Mesendoderm (in vitro differentiated cells): Measurements from ENCODE around the gene RNF222.
"Not testable (repeated sequence)": the region's sequence is repeated elsewhere in the genome, so short reads cannot be mapped to it uniquely, and the experiment has no call there.

Experiments
- DNase-seq: peaks from one replicate; pipeline ENCODE4 v3.0.0; 2013
- H2AK5ac ChIP-seq: 2 replicates; pipeline ENCODE4 v1.6.1; 2013; ENCODE audit warnings: low read length, inconsistent platforms
- H2BK120ac ChIP-seq: 2 replicates; pipeline ENCODE4 v1.6.1; 2013; ENCODE audit warnings: low read depth, mild to moderate bottlenecking, low read length, moderate library complexity, mixed read lengths
- H2BK15ac ChIP-seq: replicated peaks from 2 replicates; pipeline ENCODE4 v1.6.1; 2013; ENCODE audit warnings: low read depth, mild to moderate bottlenecking, moderate library complexity
- H2BK5ac ChIP-seq: 2 replicates; pipeline ENCODE4 v1.6.1; 2013; ENCODE audit warnings: low read length, inconsistent platforms
- H3K18ac ChIP-seq: 2 replicates; pipeline ENCODE4 v1.6.1; 2013; ENCODE audit warnings: mild to moderate bottlenecking, low read length, mixed read lengths
- H3K23ac ChIP-seq: one replicate; pipeline ENCODE4 v1.6.1; 2013; ENCODE audit warnings: low read length
- H3K27ac ChIP-seq: 2 replicates; pipeline ENCODE4 v1.5.1; 2013; ENCODE audit warnings: low read depth, mild to moderate bottlenecking, inconsistent platforms, low read length, moderate library complexity
- H3K27me3 ChIP-seq: 2 replicates; pipeline ENCODE4 v1.6.1; 2013; ENCODE audit warnings: low read length, control low read depth, mild to moderate bottlenecking, inconsistent platforms; ENCODE audit not compliant: insufficient read depth, poor library complexity
- H3K36me3 ChIP-seq: 2 replicates; pipeline ENCODE4 v1.6.1; 2013; ENCODE audit warnings: low read length, inconsistent platforms; ENCODE audit not compliant: control insufficient read depth, insufficient read depth
- H3K4ac ChIP-seq: one replicate; pipeline ENCODE4 v1.6.1; 2013; ENCODE audit warnings: low read depth, mild to moderate bottlenecking, low read length, moderate library complexity
- H3K4me1 ChIP-seq: 2 replicates; pipeline ENCODE4 v1.6.1; 2013; ENCODE audit warnings: low read depth, low read length, inconsistent platforms; ENCODE audit not compliant: control insufficient read depth
- H3K4me2 ChIP-seq: 2 replicates; pipeline ENCODE4 v1.6.1; 2013; ENCODE audit warnings: low read length
- H3K4me3 ChIP-seq: 2 replicates; pipeline ENCODE4 v1.5.1; 2013; ENCODE audit warnings: mild to moderate bottlenecking, low read length
- H3K56ac ChIP-seq: one replicate; pipeline ENCODE4 v1.6.1; 2013; ENCODE audit warnings: low read length
- H3K79me1 ChIP-seq: 2 replicates; pipeline ENCODE4 v1.6.1; 2013; ENCODE audit warnings: low read length, inconsistent platforms
- H3K79me2 ChIP-seq: 2 replicates; pipeline ENCODE4 v1.6.1; 2013; ENCODE audit warnings: mild to moderate bottlenecking, low read length; ENCODE audit not compliant: control insufficient read depth, insufficient read depth
- H3K9ac ChIP-seq: 2 replicates; pipeline ENCODE4 v1.6.1; 2013; ENCODE audit warnings: low read length, inconsistent platforms
- H4K5ac ChIP-seq: one replicate; pipeline ENCODE4 v1.6.1; 2013; ENCODE audit warnings: low read length
- H4K8ac ChIP-seq: one replicate; pipeline ENCODE4 v1.6.1; 2013; ENCODE audit warnings: low read depth, mild to moderate bottlenecking, control low read depth, low read length, moderate library complexity
- WGBS: extraction: QIAGEN DNeasy Blood & Tissue Kit; methylation state at CpG from one replicate; pipeline ENCODE4 v1.1.7; 2013; ENCODE audit warnings: low lambda C conversion rate, missing lambda C conversion rate; ENCODE audit not compliant: insufficient coverage; ENCODE audit errors: extremely low coverage; 5-methylcytosine and 5-hydroxymethylcytosine counted together

Gene RNF222

DNA sequence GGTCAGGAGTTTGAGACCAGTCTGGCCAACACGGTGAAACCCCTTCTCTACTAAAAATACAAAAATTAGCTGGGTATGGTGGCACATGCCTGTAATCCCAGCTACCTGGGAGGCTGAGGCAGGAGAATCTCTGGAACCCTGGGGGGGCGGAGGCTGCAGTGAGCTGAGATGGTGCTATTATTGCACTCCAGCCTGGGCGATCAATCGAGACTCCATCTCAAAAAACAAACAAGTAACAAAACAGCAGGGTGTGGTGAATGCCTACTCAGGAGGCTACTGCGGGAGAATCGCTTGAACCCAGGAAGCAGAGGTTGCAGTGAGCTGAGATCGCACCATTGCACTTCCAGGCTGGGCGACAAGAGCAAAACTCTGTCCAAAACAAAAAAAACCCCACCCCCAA is 19.5 kb downstream of the RNF222 start:
- H3K4me3 ChIP-seq, H3K18ac ChIP-seq, H3K23ac ChIP-seq, H2BK120ac ChIP-seq, H3K79me1 ChIP-seq, H4K8ac ChIP-seq, H2AK5ac ChIP-seq, H3K4me2 ChIP-seq, H3K9ac ChIP-seq, H4K5ac ChIP-seq, DNase-seq, H2BK15ac ChIP-seq, H3K4me1 ChIP-seq, H3K56ac ChIP-seq, H3K36me3 ChIP-seq, H3K4ac ChIP-seq, H2BK5ac ChIP-seq, H3K27ac ChIP-seq, H3K27me3 ChIP-seq: not testable (repeated sequence)
- WGBS = no CpG with 5 or more reads among the region's 8 CpGs
- H3K79me2 ChIP-seq = peaks cover 30% of the 10 kb centered on the region

DNA sequence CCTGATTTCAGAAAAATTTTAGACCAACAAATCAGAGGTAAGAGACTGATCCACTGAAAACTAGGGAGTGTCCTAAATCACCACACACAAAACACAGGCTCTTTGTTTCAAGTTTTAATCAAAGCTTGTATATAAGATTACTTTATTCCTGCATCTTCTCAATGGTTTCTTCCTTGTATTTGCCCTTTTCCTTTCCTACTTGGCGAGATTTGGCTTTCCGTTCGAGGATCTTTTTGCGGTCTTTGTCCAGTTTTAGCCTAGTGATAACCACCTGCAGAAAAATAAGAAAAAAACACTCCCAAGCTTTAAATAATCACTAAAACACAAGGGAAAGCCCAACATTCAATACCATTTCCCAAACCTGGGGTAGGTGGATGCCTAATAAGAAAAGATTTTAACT is 20.2 kb downstream of the RNF222 start:
- Histone ChIP-seq H3K4me3 (no peak overlapping the region), H3K9ac (no peak overlapping the region), H3K36me3 (peaks cover 9% of the 10 kb centered on the region), H2AK5ac (no peak overlapping the region), H3K4ac (no peak overlapping the region), H3K18ac (no peak overlapping the region), H3K27me3 (no peaks in the 10 kb centered on the region), H3K79me2 (peaks cover 25% of the 10 kb centered on the region), H3K79me1 (peaks cover 4% of the 10 kb centered on the region), H3K23ac (no peak overlapping the region), H2BK120ac (no peak overlapping the region), H2BK5ac (no peak overlapping the region), H3K4me2 (no peak overlapping the region), H3K56ac (no peak overlapping the region), H4K5ac (no peak overlapping the region), H3K4me1 (peaks cover 1% of the 10 kb centered on the region), H3K27ac (no peak overlapping the region), H4K8ac (no peak overlapping the region), H2BK15ac (no peak overlapping the region)
- DNase-seq = no peak
- no CpG with 5 or more reads among the region's 4 CpGs for WGBS

DNA sequence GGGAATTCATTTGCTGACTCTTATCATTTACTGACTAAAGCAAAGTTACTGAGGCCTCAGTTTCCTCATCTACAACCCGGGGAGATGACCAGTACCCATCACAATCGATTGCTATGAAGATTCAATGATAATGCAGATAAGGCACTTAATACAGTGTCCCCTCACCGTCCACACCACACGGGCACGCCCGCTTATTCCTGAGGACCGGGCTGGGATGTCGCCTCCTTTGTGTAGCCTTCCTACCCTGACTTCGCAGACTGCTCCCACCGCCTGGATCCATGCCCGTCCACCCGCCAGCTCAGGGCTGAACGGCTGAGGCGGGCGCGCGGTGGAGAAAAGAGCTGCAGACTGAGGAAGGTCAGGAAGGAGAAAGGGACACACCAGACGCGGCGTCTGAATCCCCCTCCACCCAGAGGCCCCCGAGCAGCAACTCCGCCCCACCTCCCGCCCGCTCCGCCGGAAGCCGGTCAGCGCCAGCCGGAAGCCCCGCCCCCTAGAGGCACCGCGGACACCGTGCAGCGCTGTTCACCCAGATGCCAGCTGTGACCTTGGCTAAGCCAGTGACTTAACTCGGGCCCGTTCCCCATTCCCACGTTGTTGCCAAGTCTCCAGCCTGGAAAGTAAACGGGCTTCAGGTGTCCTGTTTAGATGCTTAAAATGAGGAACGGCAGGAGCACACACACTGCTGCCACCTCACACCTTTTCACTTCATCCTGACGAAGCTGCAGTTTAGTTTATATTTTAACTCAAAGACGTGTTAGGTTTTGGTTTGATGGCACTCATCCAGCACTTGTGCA is 21.2 kb downstream of the RNF222 start, which contains the start of gene KRABD2:
KRABD2 (minus strand) TSS at position 434 of the 797 bp plus-strand sequence.
- Histone ChIP-seq H2BK15ac (no peak within 1 kb of the TSS), H3K36me3 (peaks cover 9% of the 10 kb centered on the region), H4K8ac (no peak within 1 kb of the TSS), H3K9ac (peak within 1 kb of the TSS; percentile 94), H3K79me2 (peaks cover 15% of the 10 kb centered on the region), H2BK5ac (peak within 1 kb of the TSS; percentile 83), H3K27me3 (no peaks in the 10 kb centered on the region), H3K4me3 (peak within 1 kb of the TSS; percentile 65), H2AK5ac (no peak within 1 kb of the TSS), H2BK120ac (no peak within 1 kb of the TSS), H3K18ac (no peak within 1 kb of the TSS), H3K56ac (peak within 1 kb of the TSS; percentile 99), H3K4me2 (peak within 1 kb of the TSS; percentile 28), H3K27ac (peak within 1 kb of the TSS; percentile 77), H3K4ac (peak within 1 kb of the TSS; percentile 84), H4K5ac (no peak within 1 kb of the TSS), H3K79me1 (peaks cover 4% of the 10 kb centered on the region), H3K4me1 (peaks cover 1% of the 10 kb centered on the region), H3K23ac (no peak within 1 kb of the TSS)
- DNase-seq = peak; percentile 95
- no CpG with 5 or more reads among the region's 41 CpGs for WGBS

DNA sequence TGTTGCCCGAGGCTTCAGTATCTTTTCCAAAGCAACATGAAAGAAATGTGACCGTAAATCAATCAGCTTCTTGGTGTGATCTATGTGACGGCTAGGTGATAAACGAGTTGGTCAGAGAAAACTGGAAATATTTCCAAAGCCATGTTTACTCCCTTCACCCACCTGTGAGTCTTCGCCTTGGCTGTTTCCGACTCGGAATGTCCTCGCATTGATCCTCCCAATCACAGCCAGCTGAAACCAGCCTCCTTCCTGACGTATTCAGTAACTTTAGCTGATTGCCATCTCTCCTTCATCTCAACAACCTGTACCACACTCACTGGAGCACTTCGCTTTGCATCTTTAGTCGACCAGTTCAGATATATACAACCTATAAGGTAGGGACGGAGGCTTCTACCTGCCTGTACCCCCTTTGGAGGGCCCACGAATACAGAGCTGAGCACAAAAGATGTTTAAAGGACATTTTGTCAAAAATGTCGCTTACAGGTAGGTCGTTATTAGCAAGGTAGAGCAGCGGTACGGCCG is 21.8 kb downstream of the RNF222 start:
- no peak overlapping the region for H4K8ac ChIP-seq
- no peak overlapping the region for H2BK5ac ChIP-seq
- H3K79me2 ChIP-seq = peaks cover 8% of the 10 kb centered on the region
- H3K4me3 ChIP-seq = peak overlapping the region; percentile 65
- peak overlapping the region; percentile 28 for H3K4me2 ChIP-seq
- H2AK5ac ChIP-seq = no peak overlapping the region
- peak; percentile 47 for DNase-seq
- no peak overlapping the region for H2BK15ac ChIP-seq
- peaks cover 7% of the 10 kb centered on the region for H3K36me3 ChIP-seq
- peak overlapping the region; percentile 94 for H3K9ac ChIP-seq
- no peak overlapping the region for H3K18ac ChIP-seq
- no peak overlapping the region for H3K27ac ChIP-seq
- no peaks in the 10 kb centered on the region for H3K27me3 ChIP-seq
- no peak overlapping the region for H3K23ac ChIP-seq
- no peaks in the 10 kb centered on the region for H3K4me1 ChIP-seq
- H2BK120ac ChIP-seq = no peak overlapping the region
- H3K79me1 ChIP-seq = peaks cover 4% of the 10 kb centered on the region
- no peak overlapping the region for H4K5ac ChIP-seq
- H3K4ac ChIP-seq = peak overlapping the region; percentile 40
- no CpG with 5 or more reads among the region's 18 CpGs for WGBS
- peak overlapping the region; percentile 99 for H3K56ac ChIP-seq

DNA sequence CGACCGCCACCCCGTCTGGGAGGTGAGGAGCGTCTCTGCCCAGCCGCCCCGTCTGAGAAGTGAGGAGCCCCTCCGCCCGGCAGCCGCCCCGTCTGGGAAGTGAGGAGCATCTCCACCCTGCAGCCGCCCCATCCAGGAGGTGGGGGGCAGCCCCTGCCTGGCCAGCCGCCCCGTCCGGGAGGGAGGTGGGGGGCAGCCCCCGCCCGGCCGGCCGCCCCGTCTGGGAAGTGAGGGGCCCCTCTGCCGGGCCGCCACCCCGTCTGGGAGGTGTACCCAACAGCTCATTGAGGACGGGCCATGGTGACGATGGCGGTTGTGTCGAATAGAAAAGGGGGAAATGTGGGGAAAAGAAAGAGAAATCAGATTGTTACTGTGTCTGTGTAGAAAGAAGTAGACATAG is 23.8 kb downstream of the RNF222 start:
- H3K27ac ChIP-seq, H2BK120ac ChIP-seq, H3K4ac ChIP-seq, H2BK5ac ChIP-seq, H3K23ac ChIP-seq, H3K4me1 ChIP-seq, DNase-seq, H3K4me2 ChIP-seq, H3K27me3 ChIP-seq, H2BK15ac ChIP-seq, H2AK5ac ChIP-seq, H3K9ac ChIP-seq, H3K79me1 ChIP-seq, H4K8ac ChIP-seq, H4K5ac ChIP-seq, H3K4me3 ChIP-seq, H3K56ac ChIP-seq, H3K36me3 ChIP-seq, H3K79me2 ChIP-seq, H3K18ac ChIP-seq: not testable (repeated sequence)
- WGBS = no CpG with 5 or more reads among the region's 26 CpGs
